ENCODE measurements around the gene ZBTB32. TPM values are rescaled to one million over a fixed set of nuclear protein-coding genes. Genes with fewer than 3 reads are reported as not detected.

ZBTB32 gene
- total and polyA plus RNA-seq, 9 donors = 0.41 TPM; not detected in 8

- intact Hi-C loops (cut with DNase I) = loop anchor here in 3 of 4 donors (5.0 to 10.0 kb wide), 3 partner anchors 125 to 243 kb away; partner anchors contain the start of gene LRFN3 (in 2 of the 3)
Observed at GRCh38 chr19:35692010-35692409, 12.3 kb upstream of the ZBTB32 start.

GRCh38 chr19:35693422-35693821, 10.9 kb upstream of the ZBTB32 start:
- Histone ChIP-seq H3K27me3 (no peaks in the 10 kb centered on the region), H3K4me1 (ENCODE audit: insufficient read depth) (no peaks in the 10 kb centered on the region), H3K36me3 (no peaks in the 10 kb centered on the region), H3K9me3 (no peaks in the 10 kb centered on the region), H3K27ac (no peak overlapping the region), H3K4me3 (no peak overlapping the region)
- WGBS, 3 donors = 10 to 12% (median 11%) methylated on average over 8 of the region's 8 CpGs
- intact Hi-C loops (cut with DNase I) = loop anchor here in 3 of 4 donors (5.0 to 10.0 kb wide), 3 partner anchors 124 to 241 kb away; partner anchors contain the start of gene LRFN3 (in 2 of the 3)
- TF ChIP-seq POLR2A (IDR thresholded peaks at IDR 0.05) = no peak
- no peak for TF ChIP-seq EP300 (IDR thresholded peaks at IDR 0.05)
- TF ChIP-seq CTCF (IDR thresholded peaks at IDR 0.05) = no peak
- no peak for DNase-seq

More at GRCh38 chr19:35692010-35692409, 12.3 kb upstream of the ZBTB32 start:
- Histone ChIP-seq H3K36me3 (no peaks in the 10 kb centered on the region), H3K4me1 (ENCODE audit: insufficient read depth) (no peaks in the 10 kb centered on the region), H3K27ac (no peak overlapping the region), H3K27me3 (no peaks in the 10 kb centered on the region), H3K4me3 (no peak overlapping the region), H3K9me3 (no peaks in the 10 kb centered on the region)
- no peak for DNase-seq
- WGBS, 3 donors = 76 to 82% (median 81%) methylated on average over 11 of the region's 11 CpGs
- TF ChIP-seq EP300 (IDR thresholded peaks at IDR 0.05) = no peak
- TF ChIP-seq CTCF (IDR thresholded peaks at IDR 0.05) = no peak
- no peak for TF ChIP-seq POLR2A (IDR thresholded peaks at IDR 0.05)

- intact Hi-C loops (cut with DNase I) = loop anchor here (2.0 to 10.0 kb wide), 6 partner anchors 23 to 241 kb away; partner anchors contain the start of gene LRFN3 (in 2 of the 4)
- Histone ChIP-seq H3K9me3 (no peaks in the 10 kb centered on the region), H3K27me3 (no peaks in the 10 kb centered on the region), H3K36me3 (no peaks in the 10 kb centered on the region), H3K27ac (no peak overlapping the region), H3K4me1 (ENCODE audit: insufficient read depth) (no peaks in the 10 kb centered on the region), H3K4me3 (no peak overlapping the region)
- TF ChIP-seq POLR2A (IDR thresholded peaks at IDR 0.05) (no peak), CTCF (IDR thresholded peaks at IDR 0.05) (peak; percentile 88 to 97 (median 96)), EP300 (IDR thresholded peaks at IDR 0.05) (no peak)
- DNase-seq = peak; percentile 77 to 88 (median 86)
- 29 to 41% (median 29%) methylated on average over 8 of the region's 8 CpGs for WGBS, 3 donors
Observed at GRCh38 chr19:35693835-35694599, 10.3 kb upstream of the ZBTB32 start.

GRCh38 chr19:35695895-35696422, 8.4 kb upstream of the ZBTB32 start:
- Histone ChIP-seq H3K36me3 (no peaks in the 10 kb centered on the region), H3K9me3 (no peaks in the 10 kb centered on the region), H3K4me3 (no peak overlapping the region), H3K27ac (no peak overlapping the region), H3K4me1 (ENCODE audit: insufficient read depth) (no peaks in the 10 kb centered on the region), H3K27me3 (no peaks in the 10 kb centered on the region)
- no peak for DNase-seq
- intact Hi-C loops (cut with DNase I) = loop anchor here in 3 of 4 donors (2.0 to 10.0 kb wide), 6 partner anchors 19 to 239 kb away; partner anchors contain the start of gene LRFN3 (in 2 of the 3)
- WGBS, 3 donors = 72 to 84% (median 80%) methylated on average over 2 of the region's 2 CpGs
- no peak for TF ChIP-seq POLR2A (IDR thresholded peaks at IDR 0.05)
- TF ChIP-seq CTCF (IDR thresholded peaks at IDR 0.05) = no peak
- TF ChIP-seq EP300 (IDR thresholded peaks at IDR 0.05) = no peak

All from ovary (tissue), 9 donors.